ENCODE results near the gene ABCA8.
"Not testable (repeated sequence)": the region's sequence is repeated elsewhere in the genome, so short reads cannot be mapped to it uniquely, and the experiment has no call there.

Gene ABCA8

DNA sequence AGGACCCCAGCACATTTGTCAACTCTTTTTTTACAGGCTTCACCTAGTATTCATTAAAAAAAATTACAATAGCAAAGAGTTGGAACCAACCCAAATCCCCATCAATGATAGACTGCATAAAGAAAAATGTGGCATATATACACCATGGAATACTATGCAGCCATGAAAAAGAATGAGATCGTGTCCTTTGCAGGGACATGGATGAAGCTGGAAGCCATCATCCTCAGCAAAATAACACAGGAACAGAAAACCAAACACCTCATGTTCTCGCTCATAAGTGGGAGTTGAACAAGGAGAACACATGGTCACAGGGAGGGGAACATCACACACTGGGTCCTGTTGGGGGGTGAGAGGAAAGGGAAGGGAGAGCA is 11.4 kb downstream of the ABCA8 start:
- not testable (repeated sequence) for DNase-seq (ENCODE audit: low spot score)

DNA sequence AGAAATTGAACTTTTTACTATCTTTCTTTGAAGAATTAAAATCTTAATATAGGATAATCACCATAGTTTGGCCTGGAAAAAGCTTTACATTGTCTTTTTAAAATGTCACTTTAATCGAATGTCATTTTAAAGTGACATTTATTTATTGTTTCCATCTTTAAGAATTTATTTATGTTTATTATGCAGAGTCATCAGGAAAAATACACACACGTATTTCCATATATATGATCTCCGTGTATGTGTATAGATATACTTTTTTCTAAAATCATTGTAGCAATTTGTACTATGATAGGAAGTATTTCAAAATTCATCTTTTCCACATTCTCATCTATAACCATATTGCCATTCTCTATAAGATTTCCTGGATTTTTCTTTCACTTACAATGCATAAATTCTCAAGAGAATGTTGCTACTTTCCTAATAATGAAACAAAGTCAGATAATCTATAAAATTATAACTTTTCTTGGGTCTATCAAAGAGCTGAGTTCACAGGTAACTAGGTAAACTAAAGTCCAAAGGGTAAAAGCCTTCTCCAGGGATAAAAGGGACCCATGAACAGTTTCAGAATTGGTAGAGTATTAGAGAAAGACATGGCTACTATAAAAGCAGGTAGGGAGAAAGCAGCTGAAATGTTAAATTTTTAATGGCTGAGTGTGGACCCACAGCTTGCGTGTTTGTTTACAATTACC is 11.9 kb downstream of the ABCA8 start:
- no peak for DNase-seq (ENCODE audit: low spot score)

DNA sequence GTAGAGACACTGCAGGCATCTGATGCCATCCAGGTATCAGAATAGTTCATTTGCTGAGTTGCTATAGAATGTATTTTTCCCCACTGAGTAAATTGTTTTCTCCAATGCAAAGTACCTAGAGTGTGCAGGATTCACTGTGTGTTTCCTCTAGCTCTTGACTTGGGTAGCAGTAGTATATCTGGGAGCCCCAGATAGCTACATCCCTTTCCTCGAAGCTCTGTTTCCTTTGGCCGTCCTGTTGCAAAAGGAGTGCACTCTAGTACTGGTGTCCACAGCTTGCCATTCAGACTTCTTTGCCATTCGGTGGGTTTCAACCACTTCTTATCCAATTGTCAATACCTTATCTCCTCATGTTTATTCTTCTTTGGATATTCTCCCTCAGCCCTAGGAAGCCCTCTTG is 12.8 kb downstream of the ABCA8 start:
- DNase-seq (ENCODE audit: low spot score): no peak

DNA sequence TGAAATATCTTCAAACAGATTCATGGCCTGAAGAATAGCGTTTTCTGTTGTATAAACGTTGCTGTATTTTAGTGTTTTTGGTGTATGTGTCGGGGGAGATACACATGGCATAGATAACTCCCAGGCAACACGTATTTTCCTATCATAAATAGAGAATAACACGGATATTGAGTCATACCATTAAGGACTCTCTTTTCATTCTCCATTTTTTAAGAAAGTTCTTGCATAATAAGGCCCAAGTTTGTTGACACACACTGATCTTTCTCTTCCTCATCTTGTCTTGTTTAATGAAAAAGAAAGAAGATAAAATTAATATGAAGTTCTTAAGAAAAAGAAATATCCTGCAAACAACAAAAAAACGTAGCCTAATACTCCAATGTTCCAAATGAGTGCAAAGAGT is 13.4 kb downstream of the ABCA8 start:
- no peak for DNase-seq (ENCODE audit: low spot score)

DNA sequence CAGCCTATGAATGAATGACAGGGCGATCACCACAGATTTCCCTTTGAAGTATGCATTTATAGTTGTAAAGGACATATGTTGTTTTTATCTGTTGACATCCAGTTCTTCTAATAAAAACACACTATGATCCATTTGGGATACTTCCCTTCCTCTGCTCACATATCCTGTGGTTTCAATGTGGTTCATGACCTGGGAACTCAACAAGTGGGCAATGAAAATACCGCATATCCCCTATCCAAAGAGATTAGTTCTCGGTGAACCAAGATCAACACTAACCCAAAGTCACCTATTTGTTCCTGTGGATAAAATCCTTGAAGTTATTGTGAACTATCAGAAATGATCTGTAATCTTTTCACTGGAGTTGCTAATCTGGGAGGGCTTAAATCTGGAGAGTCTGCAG is 16.0 kb downstream of the ABCA8 start:
- DNase-seq (ENCODE audit: low spot score): no peak

DNA sequence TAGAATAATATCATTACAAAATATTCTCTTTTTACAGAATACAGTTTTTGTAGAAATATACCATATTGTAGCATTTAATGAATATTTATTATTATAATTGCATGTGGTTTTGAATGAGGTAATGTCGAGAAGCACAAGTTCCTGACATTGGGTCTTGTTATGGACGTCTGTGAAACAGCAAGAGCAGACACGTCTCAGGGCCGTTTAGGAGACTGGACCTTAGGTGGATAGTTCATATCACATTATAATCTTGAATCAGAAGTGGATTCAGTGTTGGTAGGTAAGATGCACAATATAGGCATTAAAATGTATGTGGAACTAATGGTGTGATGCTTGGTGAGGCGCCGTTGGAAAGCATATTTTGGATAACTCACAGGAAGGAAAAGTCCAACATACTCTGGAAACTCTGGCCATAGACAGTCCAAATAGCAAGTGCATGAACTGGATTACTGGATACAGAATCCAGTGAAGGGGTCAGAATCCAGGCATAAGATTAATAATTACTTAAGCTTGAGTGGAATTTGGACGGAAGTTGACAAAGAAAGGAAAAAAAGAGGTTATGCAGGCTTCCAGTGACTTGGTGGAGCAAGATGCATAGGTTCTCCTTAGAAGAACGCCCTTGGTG is 17.2 kb downstream of the ABCA8 start:
- no peak for DNase-seq (ENCODE audit: low spot score)

DNA sequence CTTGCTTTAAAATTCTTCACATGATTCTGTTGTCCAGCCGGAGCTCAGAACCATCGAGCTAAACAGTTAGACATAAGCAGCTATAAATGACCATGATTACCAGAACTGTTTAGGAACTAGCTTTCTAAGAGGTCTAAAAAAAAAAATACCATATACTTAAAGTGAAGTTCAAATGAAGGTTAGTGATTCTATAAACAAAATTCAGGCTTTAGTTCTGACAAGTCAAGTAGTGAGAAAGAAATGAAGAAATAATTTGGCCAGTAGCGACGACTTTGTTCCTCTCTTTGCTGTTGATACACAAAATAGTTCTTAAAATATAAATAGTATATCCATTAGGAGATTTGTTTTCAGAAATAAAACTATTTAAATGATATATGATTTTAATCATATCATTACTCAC is 27.7 kb downstream of the ABCA8 start:
- DNase-seq (ENCODE audit: low spot score): no peak

DNA sequence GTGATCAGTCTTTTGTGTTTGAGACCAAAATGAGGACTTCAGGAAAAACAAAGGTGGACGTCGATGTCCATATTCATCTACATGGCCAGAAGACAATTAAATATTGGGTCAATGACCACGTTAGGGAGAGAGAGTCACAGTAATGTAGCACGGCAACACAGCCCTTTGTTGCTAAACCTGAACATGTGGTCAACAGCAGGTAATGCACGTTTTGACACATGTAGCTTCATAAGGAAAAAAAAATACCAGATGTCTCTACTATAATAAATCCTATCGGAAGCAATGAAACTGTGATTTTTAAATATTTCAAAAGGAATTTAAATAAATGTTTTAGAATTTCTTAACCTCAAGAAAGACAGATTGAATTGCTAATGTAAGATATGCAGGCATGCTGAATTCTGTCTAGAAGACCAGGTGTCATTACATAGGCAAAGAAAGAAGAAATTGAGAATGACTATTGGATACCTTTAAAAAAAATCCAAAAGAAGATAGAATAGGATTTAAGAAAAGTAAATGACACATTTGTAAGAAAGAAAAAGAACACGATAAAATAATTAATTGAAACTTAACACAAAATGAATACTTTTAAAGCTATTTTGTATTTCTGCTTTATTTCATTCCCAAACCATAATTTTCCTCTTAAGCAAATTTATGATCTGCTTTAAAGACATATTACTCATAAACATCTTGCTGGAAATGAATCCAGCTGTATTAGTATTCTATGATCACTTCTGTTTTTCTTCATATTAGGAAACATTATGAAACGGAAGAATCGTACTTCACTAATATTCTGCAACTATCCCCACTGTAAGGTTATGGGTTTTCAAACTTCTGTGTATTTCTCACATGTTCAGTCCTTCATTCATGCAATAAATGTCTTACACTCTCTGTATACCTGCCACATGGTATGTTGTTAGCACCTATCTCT is 30.1 kb downstream of the ABCA8 start:
- DNase-seq (ENCODE audit: low spot score): no peak

DNA sequence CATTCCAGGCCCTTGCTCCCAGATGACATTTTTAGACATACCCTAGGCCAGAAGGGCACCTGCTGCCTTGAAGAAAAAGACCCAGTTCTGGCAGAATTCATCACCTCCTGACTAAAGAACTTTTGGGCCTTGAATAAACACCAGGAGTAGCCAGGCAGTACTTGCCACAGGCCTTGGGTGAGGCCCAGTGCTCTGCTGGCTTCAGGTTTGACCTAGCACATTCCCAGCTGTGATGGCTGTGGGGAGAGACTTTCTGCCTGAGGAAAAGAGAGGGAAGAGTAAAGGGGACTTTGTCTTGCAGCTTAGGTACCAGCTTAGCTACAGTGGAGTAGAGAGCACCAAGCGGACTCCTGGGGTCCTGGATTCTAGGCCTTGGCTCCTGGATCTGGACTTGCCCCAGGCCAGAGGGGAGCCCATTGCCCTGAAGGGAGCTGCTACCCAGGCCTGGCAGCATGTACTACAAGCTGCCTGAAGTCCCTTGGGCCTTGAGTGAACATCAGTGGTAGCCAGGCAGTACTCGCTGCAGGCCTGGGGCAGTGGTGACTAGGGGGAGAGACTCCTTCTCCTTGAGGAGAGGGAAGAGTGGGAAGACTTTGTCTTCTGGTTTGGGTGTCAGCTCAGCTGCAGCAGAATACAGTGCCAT is 44.3 kb downstream of the ABCA8 start:
- DNase-seq (ENCODE audit: low spot score): no peak

DNA sequence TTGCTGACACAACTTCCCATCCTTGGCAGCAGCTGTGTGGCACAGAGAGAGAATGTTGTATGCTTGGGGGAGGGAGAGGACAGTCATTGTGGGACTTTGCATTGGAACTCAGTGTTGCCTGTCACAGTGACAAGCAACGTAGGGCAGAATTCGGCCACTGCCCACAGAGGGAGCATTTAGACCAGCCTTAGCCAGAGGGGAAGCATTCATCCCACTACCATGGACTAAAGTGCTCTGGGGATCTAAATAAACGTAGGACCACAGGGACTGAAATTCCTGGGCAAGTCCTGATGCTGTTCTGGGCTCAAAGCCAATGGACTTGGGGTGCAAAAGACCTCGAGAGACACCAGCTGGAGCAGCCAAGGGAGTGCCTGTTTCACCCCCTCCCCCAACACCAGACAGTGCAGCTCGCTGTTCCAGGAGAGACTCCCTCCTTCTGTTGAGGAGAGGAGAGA is 44.9 kb downstream of the ABCA8 start:
- no peak for DNase-seq (ENCODE audit: low spot score)

DNA sequence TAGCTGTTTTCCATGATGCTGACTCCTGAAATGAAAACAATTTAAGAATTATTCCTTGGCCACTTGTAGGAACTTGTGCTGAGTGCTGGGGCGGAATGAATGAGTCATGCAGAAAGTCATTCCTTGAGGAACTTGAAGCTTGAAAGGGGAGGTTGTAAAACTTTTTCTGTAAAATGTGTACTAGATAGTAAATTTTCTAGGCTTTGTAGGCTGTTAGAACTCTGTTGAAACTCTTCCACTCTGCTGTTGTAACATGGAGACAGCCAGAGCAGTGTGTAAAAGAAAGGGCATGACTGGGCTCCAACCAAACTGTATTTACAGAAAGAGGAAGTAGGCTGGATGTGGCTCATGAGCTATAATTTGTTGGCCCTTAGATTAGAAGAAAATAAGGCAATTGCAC is 46.1 kb downstream of the ABCA8 start:
- DNase-seq (ENCODE audit: low spot score): no peak

DNA sequence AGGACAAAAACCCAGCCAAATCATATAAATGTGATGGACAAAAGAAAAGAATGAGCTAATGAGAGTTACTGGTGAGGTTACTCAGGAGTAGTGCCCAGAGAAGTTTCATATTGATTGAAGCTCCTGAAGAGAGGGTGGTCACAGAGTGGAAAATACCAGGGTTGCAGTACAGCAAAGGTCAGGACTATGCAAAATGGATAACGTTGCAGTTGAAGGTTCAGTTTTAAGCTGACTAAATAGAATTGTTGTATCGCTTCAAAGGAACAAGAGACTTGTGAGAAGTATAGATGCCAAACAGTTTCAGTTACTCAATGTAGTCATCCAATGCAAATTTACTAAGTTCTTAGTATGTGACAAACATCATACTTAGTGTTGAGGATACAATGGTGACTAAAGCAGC is 47.1 kb downstream of the ABCA8 start:
- no peak for DNase-seq (ENCODE audit: low spot score)

DNA sequence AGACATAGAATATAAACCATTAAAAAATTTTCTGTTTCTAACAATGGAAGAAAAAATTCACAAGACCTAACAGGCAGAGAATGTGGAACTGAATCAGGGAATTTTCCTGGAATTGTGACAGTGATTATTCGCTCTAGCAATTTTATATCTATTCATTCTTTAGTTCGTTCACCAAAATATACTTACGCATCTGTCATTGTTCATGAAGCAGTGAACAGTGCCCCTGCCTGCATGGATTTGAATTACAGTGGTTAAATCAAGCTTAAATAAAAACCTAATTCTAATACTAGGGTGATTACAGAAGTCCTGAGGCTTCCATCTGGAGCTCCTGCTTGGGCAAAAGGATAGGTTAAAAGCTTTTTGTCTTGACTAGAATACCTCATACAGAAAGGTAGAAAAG is 48.6 kb downstream of the ABCA8 start:
- no peak for DNase-seq (ENCODE audit: low spot score)

DNA sequence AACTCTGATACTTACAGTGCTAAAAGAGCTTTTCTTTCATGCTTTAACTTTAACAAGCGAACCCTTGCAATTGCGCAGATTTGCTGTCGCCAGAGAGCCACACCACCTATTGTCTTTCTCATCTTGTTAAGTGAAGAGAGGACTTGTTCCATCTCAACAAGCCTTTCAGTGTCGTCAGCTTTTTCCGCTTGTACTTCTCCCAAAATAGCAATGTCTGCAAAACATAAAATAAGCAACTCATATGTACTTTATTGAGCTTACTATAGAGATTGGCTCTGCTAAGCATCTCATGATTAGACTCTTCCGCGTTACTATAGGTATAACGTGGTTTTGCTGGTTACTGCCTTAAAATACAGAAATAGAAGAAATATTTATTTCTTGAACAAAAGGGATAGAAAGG is 51.9 kb downstream of the ABCA8 start:
- no peak for DNase-seq (ENCODE audit: low spot score)

DNA sequence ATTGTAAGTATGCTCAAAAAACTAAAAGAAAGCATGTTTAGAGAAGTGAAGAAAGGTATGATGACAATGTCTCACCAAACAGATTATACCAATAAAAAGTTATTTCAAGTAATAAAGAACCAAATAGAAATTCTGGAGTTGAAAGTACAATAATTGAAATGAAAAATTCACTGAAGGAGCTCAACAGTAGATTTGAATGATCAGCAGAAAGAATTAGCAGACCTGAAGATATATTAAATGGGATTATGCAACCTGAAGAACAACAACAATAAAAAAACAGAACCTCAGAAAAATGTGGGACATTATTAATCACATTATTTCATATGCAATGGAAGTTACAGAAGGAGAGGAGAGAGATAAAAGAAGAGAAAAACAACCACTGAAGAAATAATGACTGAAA is 57.6 kb downstream of the ABCA8 start:
- DNase-seq (ENCODE audit: low spot score): no peak

DNA sequence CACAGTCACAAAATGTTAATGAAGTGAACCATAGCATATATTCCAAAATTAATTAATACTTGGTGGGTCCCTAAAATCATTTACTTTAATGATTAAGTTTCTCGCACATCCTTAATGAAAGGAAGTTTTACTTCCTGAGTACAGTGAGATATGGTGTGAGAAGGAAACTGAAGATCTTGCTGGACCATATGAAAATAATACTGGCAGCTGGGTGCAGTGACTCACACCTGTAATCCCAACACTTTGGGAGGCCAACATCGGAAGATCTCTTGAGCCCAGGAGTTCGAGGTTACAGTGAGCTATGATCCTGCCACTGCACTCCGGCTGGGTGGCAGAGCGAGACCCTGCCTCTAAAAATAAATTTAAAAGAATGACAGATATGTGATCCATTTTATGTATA is 62.5 kb downstream of the ABCA8 start:
- DNase-seq (ENCODE audit: low spot score): no peak

DNA sequence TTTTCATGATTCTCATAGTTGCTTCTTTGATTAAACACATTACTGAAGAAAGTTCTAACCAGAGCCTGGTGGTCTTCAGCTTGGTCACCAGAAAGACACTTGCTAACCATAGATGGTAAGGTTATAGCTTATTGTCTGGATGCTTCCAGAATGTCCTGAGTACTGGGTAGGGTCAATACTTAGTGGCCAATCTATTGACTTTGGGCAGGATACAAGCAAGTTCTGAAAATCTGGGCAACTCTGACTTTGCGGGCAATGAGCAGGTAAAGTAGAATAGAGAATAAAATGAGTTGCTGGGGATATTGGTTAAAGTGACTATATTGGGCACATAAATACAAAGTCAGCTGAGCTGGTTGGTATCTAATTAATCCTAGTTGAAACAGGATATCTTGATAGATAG is 63.0 kb downstream of the ABCA8 start:
- DNase-seq (ENCODE audit: low spot score): no peak

DNA sequence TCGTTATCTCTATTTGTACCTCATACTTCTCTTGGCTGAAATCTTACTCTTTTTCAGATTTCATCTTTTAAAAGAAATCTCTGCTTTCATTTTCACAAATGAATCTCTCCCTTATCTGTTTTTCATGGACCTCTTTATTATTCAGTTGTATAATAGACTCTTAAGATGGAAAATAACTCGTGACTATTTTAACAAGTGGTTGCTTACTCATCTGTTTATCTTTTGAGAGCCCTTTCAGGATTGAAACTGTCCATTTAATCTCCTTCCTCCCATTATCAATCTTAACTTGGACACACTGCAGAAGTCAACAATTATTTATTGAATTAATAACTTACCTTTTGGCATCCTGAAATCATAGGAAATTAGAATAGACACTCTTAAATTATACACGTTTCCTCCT is 68.8 kb downstream of the ABCA8 start:
- DNase-seq (ENCODE audit: low spot score): no peak

DNA sequence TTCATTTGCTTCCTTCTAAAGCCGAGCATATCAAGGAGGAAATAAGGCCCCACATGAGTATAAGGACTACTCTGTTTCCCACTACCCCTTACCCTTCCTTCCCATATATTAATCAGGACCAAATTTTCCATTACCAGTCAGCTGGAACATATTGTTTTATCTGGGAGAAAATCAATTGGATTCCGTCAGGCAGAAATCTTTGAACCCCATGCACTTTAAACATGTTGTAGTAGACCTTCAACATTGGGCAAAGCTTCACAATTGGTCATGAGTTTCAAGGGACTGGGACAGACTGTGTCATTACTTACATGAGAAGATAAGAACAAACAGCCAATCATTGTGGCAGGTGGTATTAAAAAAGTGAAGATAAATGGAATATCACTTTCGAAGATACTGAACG is 70.3 kb downstream of the ABCA8 start:
- DNase-seq (ENCODE audit: low spot score): no peak

DNA sequence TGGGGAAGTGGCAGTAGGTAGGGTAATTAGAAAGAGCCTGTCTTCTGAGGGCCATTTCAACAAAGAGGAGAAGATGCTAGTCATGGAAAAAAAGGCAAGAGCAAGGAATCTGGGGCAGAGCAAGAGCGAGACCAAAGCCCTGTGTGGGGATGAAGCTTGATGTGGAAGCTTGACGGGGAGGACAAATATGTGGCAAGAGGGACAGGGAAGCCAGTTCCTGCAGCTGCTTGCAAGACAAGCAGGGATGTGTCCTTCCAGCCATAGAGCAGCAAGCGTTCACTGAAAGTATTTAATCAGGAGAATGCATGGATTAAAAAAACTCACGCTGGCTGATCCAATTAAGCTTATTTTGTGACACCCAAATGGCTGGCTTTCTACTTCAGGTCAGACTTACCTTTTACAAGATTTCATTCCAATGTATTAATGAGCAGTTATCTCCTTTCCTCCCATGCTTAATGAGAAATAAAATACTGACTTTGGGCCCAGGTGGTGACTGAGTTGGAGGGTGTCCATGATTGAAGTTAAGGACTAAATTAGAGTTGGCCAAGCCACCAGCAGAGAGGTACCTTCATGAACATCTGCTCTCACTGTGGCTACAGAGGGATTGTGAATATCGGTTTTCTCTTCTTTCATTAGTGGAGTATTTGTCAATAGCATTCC is 76.8 kb downstream of the ABCA8 start:
- DNase-seq (ENCODE audit: low spot score): no peak

DNA sequence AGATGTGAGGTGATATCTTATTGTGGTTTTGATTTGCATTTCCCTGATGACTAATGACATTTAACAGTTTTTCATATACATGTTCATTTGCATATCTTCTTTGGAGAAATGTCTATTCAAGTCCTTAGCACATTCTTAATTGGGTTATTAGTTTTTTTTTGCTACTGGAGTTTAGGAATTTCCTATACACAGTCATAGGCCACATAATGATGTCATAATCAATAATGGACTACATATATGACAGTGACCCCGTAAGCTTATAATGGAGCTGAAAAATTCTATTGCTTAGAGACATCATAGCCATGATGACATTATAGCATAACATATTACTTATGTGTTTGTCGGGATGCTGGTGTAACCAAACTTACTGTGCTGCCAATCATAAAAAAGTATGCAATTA is 83.7 kb downstream of the ABCA8 start:
- no peak for DNase-seq (ENCODE audit: low spot score)

DNA sequence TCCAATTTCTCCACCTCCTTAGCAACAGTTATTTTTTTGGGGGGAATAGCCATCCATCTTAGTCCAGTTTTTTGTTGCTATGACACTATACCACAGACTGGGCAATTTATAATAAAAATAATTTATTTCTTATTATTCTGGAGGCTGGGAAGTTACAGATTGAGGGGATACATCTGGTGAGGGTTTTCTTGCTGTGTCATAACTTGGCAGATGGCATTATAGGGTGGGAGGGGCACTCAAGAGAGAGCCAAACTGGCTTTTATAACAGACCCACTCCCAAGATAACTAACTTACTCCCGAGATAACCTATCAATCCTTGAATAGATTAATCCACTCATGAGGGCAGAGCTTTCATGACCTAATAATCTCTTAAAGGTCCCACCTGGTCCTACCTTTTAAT is 84.2 kb downstream of the ABCA8 start:
- no peak for DNase-seq (ENCODE audit: low spot score)

Data from iPS-NIHi11 (cell line).